H1 (cell line): ENCODE results near the gene CCDC92B. TPM values are rescaled to one million over a fixed set of nuclear protein-coding genes. Genes with fewer than 3 reads are reported as not detected.
"Not testable (repeated sequence)": the region's sequence is repeated elsewhere in the genome, so short reads cannot be mapped to it uniquely, and the experiment has no call there.

ENCODE experiments used
- CTCF ChIA-PET: fragments of 300-600 bp; sonication (Branson Sonifier 250); formaldehyde crosslinking; loops from one replicate; lab custom pipeline; 2021; ENCODE audit not compliant: partially characterized antibody; lab: Charles Lee
- POLR2A ChIA-PET: fragments of 300-600 bp; sonication (Branson Sonifier 250); formaldehyde crosslinking; loops from one replicate; lab custom pipeline; 2021; ENCODE audit warnings: inconsistent platforms; ENCODE audit not compliant: partially characterized antibody; lab: Charles Lee
- DNase-seq, 2 experiments: peaks; one replicate each; pipeline versions ENCODE4 v3.0.0 to v3.0.0-alpha.2; 2010 to 2022; ENCODE audit warnings: low spot score in 2 of 2, low read depth in 1 of 2, mixed read lengths in 1 of 2
- FAIRE-seq: peaks from 2 replicates; lab custom pipeline; 2011; peaks lifted over from hg19 to GRCh38; lab: Jason Lieb, UNC
- H2AFZ ChIP-seq: 2 replicates; pipeline ENCODE4 v1.8.1; 2012; ENCODE audit warnings: low read length, inconsistent platforms
- H2AK5ac ChIP-seq: 2 replicates; pipeline ENCODE4 v1.6.1; 2013; ENCODE audit warnings: low read depth, low read length
- H2BK120ac ChIP-seq: replicated peaks from 2 replicates; pipeline ENCODE3; 2013; ENCODE audit warnings: low read depth, low read length, inconsistent platforms
- H2BK12ac ChIP-seq: 2 replicates; pipeline ENCODE4 v1.6.1; 2013; ENCODE audit warnings: low read depth, low read length
- H2BK15ac ChIP-seq: 2 replicates; pipeline ENCODE4 v1.6.1; 2013; ENCODE audit warnings: low read length
- H2BK20ac ChIP-seq: 2 replicates; pipeline ENCODE4 v1.6.1; 2013; ENCODE audit warnings: low read length
- H2BK5ac ChIP-seq: 2 replicates; pipeline ENCODE4 v1.6.1; 2013; ENCODE audit warnings: low read depth, low read length
- H3K14ac ChIP-seq: 2 replicates; pipeline ENCODE4 v1.6.1; 2013; ENCODE audit warnings: inconsistent platforms; ENCODE audit not compliant: insufficient read length
- H3K18ac ChIP-seq: 2 replicates; pipeline ENCODE4 v1.6.1; 2013; ENCODE audit warnings: low read length; ENCODE audit errors: extremely low read depth
- H3K23ac ChIP-seq: 2 replicates; pipeline ENCODE4 v1.6.1; 2013; ENCODE audit warnings: inconsistent platforms; ENCODE audit not compliant: insufficient read length
- H3K23me2 ChIP-seq: 2 replicates; pipeline ENCODE4 v1.6.1; 2013; ENCODE audit warnings: low read depth, low read length
- H3K27ac ChIP-seq: 2 replicates; pipeline ENCODE4 v1.6.1; 2011; ENCODE audit warnings: low read depth, low read length, inconsistent platforms
- H3K27me3 ChIP-seq, 4 experiments: replicated peaks in 1 of 4; 1 replicate in 1 of 4; 2 replicates in 3 of 4; pipeline versions ENCODE4 v1.6.1 to v1.8.1; 2011 to 2013; ENCODE audit warnings: low read length in 3 of 4, mild to moderate bottlenecking in 3 of 4, inconsistent platforms in 2 of 4, mixed read lengths in 2 of 4, moderate library complexity in 1 of 4; ENCODE audit not compliant: control insufficient read depth in 3 of 4, insufficient read depth in 3 of 4; ENCODE audit errors: extremely low read depth in 1 of 4
- H3K36me3 ChIP-seq, 4 experiments: 2 replicates each; pipeline versions ENCODE4 v1.6.1 to v1.8.1; 2011 to 2013; ENCODE audit warnings: mild to moderate bottlenecking in 4 of 4, low read length in 3 of 4, moderate library complexity in 2 of 4, control low read depth in 1 of 4, inconsistent platforms in 1 of 4; ENCODE audit not compliant: insufficient read depth in 4 of 4, control insufficient read depth in 2 of 4
- H3K4ac ChIP-seq: replicated peaks from 2 replicates; pipeline ENCODE3; 2013; ENCODE audit warnings: low read length, low read depth, mixed read lengths, inconsistent platforms; ENCODE audit not compliant: insufficient read length
- H3K4me1 ChIP-seq, 4 experiments: replicated peaks in 1 of 4; 1 replicate in 1 of 4; 2 replicates in 3 of 4; pipeline versions ENCODE4 v1.6.1 to v1.8.1; 2011 to 2013; ENCODE audit warnings: low read length in 3 of 4, inconsistent platforms in 2 of 4, mixed read lengths in 1 of 4; ENCODE audit not compliant: insufficient read depth in 4 of 4, control insufficient read depth in 3 of 4
- H3K4me2 ChIP-seq, 2 experiments: 2 replicates each; pipeline versions ENCODE4 v1.6.1 to v1.8.1; 2011 to 2013; ENCODE audit warnings: low read depth in 2 of 2, low read length in 2 of 2, control low read depth in 1 of 2, inconsistent platforms in 1 of 2, mild to moderate bottlenecking in 1 of 2; ENCODE audit not compliant: insufficient read depth in 1 of 2
- H3K4me3 ChIP-seq, 4 experiments: fragments of 200-600, 300-600 bp in 1 of 4; sonication (generic), shearing (Covaris generic), sonication (Bioruptor Twin) in 1 of 4; 2 replicates each; pipeline versions ENCODE4 v1.5.1 to v1.8.1; 2011 to 2016; ENCODE audit warnings: low read length in 4 of 4, low read depth in 3 of 4, control low read depth in 2 of 4, inconsistent platforms in 2 of 4, mild to moderate bottlenecking in 2 of 4, mixed read lengths in 1 of 4, moderate library complexity in 1 of 4; ENCODE audit not compliant: insufficient read depth in 2 of 4; ENCODE audit errors: extremely low read depth in 1 of 4
- H3K56ac ChIP-seq: replicated peaks from 2 replicates; pipeline ENCODE3; 2013; ENCODE audit warnings: low read depth, mild to moderate bottlenecking, mixed read lengths, low read length, inconsistent platforms; ENCODE audit not compliant: insufficient read length
- H3K79me1 ChIP-seq: 2 replicates; pipeline ENCODE4 v1.6.1; 2013; ENCODE audit warnings: low read depth, low read length, control low read depth
- H3K79me2 ChIP-seq, 2 experiments: 2 replicates each; pipeline versions ENCODE4 v1.6.1 to v1.8.1; 2012 to 2013; ENCODE audit warnings: low read length in 2 of 2, mild to moderate bottlenecking in 2 of 2, inconsistent platforms in 1 of 2; ENCODE audit not compliant: insufficient read depth in 2 of 2, control insufficient read depth in 1 of 2
- H3K9ac ChIP-seq, 4 experiments: replicated peaks in 1 of 4; 1 replicate in 1 of 4; 2 replicates in 3 of 4; pipeline versions ENCODE4 v1.6.1 to v1.8.1; 2011 to 2013; ENCODE audit warnings: low read depth in 3 of 4, low read length in 3 of 4, control low read depth in 2 of 4, mild to moderate bottlenecking in 2 of 4, moderate library complexity in 2 of 4, inconsistent platforms in 1 of 4; ENCODE audit errors: extremely low read depth in 1 of 4
- H3K9me3 ChIP-seq, 2 experiments: 2 replicates each; pipeline versions ENCODE4 v1.6.1 to v1.8.1; 2012 to 2013; ENCODE audit warnings: mild to moderate bottlenecking in 2 of 2, moderate library complexity in 2 of 2, control low read depth in 1 of 2, inconsistent platforms in 1 of 2, low read depth in 1 of 2, low read length in 1 of 2, mixed read lengths in 1 of 2; ENCODE audit not compliant: insufficient read depth in 2 of 2
- H4K20me1 ChIP-seq, 2 experiments: replicated peaks in 1 of 2; 2 replicates each; pipeline versions ENCODE3 to v1.8.1; 2011 to 2013; ENCODE audit warnings: inconsistent platforms in 2 of 2, low read length in 2 of 2, mild to moderate bottlenecking in 1 of 2; ENCODE audit not compliant: insufficient read depth in 2 of 2, control insufficient read depth in 1 of 2
- H4K5ac ChIP-seq: 2 replicates; pipeline ENCODE4 v1.6.1; 2013; ENCODE audit warnings: low read length, low read depth, mixed read lengths, inconsistent platforms; ENCODE audit not compliant: insufficient read length
- H4K8ac ChIP-seq: 2 replicates; pipeline ENCODE4 v1.8.0; 2013; ENCODE audit warnings: mild to moderate bottlenecking, moderate library complexity, low read length, inconsistent platforms; ENCODE audit not compliant: insufficient read depth; ENCODE audit errors: extremely low read depth
- H4K91ac ChIP-seq: replicated peaks from 2 replicates; pipeline ENCODE3; 2013; ENCODE audit warnings: low read length, mixed read lengths, inconsistent platforms; ENCODE audit not compliant: insufficient read length
- CREB1 ChIP-seq: IDR thresholded peaks from 2 replicates; pipeline ENCODE4 v1.6.1; 2012; ENCODE audit warnings: inconsistent platforms
- WGBS, 2 experiments: shearing (Covaris generic) in 1 of 2; methylation state at CpG; one replicate each; pipeline versions ENCODE4 v1.1.6 to v1.1.7; 2013 to 2015; ENCODE audit warnings: low lambda C conversion rate in 2 of 2, mixed read lengths in 2 of 2, inconsistent platforms in 1 of 2, low coverage in 1 of 2, missing lambda C conversion rate in 1 of 2; ENCODE audit not compliant: insufficient replicate concordance in 2 of 2, insufficient coverage in 1 of 2, insufficient read length in 1 of 2; ENCODE audit errors: extremely low coverage in 1 of 2, missing lambda C conversion rate in 1 of 2; 5-methylcytosine and 5-hydroxymethylcytosine counted together
- polyA plus RNA-seq, 7 experiments: library from polyadenylated mRNA; depleted of rRNA in 3 of 7; stranded (reverse) in 5 of 7; unstranded in 2 of 7; fragments of >200 nt in 5 of 7; fragments of 200-250 nt in 2 of 7; gene quantifications; 1 replicate in 5 of 7; 2 replicates in 1 of 7; 4 replicates in 1 of 7; pipeline versions ENCODE4 v1.2.1 to v1.2.3, GENCODE V29; 2011 to 2013; ENCODE audit warnings: missing spikeins in 2 of 7, mixed read lengths in 2 of 7
- total RNA-seq: library from RNA; stranded (reverse); fragmentation: NEBNext Ultra II Directional; extraction: Animal tissue kit (Norgen Biotek cat#: 25700); gene quantifications from 2 replicates; pipeline ENCODE4 v1.2.1, GENCODE V29; 2021
- TF ChIP-seq, protein P1 (sequence below), 3 experiments: IDR thresholded peaks; 1 replicate in 2 of 3; 2 replicates in 1 of 3; pipeline versions ENCODE4 v1.5.1 to v1.6.1; 2011; ENCODE audit warnings: low read length in 3 of 3, mild to moderate bottlenecking in 3 of 3, inconsistent platforms in 2 of 3, low read depth in 1 of 3, moderate library complexity in 1 of 3; ENCODE audit not compliant: insufficient read depth in 1 of 3; ENCODE audit errors: control extremely low read depth in 1 of 3

The CCDC92B gene
- total and polyA plus RNA-seq, 2 of the 8 experiments (the other 6 are each of a cell fraction or from before 2014, with no cell fraction given): 5.5 to 12.1 TPM

DNA sequence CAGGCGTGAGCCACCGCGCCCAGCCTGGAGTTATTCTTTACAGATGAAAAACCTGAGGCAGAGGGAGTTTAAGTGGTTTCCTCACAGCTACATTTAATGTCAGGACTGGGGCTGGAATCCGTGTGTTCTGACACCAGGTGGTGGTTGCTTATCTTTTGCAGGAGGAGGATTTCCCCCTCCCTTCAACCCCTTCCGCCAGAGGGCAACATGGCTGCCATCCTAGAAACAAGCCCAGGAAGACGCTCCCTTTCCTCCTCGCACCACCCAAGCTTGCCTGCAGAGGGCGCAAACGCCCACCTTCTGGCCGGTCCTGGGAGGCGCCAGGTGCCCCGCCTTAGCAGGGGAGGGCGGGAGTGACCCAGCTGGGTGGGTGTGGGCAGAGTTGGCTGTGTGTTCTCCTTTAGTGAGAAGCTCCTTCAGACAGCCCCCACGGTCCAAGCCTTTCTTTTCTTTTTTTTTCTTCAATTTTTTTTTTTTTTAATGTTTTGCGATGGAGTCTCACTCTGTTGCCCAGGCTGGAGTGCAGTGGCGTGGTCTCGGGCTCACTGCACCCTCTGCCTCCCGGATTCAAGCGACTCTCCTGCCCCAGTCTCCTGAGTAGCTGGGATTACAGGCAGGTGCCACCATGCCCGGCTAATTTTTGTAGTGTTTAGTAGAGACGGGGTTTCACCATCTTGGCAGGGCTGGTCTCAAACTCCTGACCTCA, 36.9 kb upstream of the CCDC92B start (continued):
- TF ChIP-seq, protein P1, sequence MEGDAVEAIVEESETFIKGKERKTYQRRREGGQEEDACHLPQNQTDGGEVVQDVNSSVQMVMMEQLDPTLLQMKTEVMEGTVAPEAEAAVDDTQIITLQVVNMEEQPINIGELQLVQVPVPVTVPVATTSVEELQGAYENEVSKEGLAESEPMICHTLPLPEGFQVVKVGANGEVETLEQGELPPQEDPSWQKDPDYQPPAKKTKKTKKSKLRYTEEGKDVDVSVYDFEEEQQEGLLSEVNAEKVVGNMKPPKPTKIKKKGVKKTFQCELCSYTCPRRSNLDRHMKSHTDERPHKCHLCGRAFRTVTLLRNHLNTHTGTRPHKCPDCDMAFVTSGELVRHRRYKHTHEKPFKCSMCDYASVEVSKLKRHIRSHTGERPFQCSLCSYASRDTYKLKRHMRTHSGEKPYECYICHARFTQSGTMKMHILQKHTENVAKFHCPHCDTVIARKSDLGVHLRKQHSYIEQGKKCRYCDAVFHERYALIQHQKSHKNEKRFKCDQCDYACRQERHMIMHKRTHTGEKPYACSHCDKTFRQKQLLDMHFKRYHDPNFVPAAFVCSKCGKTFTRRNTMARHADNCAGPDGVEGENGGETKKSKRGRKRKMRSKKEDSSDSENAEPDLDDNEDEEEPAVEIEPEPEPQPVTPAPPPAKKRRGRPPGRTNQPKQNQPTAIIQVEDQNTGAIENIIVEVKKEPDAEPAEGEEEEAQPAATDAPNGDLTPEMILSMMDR (IDR thresholded peaks at IDR 0.05; ENCODE audit: control extremely low read depth in 1 of 3, insufficient read depth in 1 of 3, low read depth in 1 of 3, low read length in 3 of 3): peak; percentile 93 to 99 (median 98)
- TF ChIP-seq CREB1: 0 out of 2 replicates have a peak, but pooled peaks have one; percentile 19

DNA sequence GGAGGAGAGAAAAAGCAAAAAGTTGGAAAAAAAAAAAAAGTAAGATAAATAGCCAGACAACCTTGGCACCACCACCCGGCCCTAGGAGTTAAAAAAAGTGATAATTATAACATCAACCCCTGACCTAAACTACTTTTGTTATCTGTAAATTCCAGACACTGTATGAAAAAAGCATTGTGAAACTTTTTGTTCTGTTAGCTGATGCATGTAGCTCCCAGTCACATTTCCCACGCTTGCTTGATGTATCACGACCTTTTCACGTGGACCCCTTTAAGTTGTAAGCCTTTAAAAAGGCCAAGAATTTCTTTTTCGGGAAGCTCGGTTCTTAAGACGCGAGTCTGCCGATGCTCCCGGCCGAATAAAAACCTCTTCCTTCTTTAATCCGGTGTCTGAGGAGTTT, 35.9 kb upstream of the CCDC92B start:
- DNase-seq, H4K91ac ChIP-seq, H2BK20ac ChIP-seq, H2BK120ac ChIP-seq, POLR2A ChIA-PET, FAIRE-seq, H3K56ac ChIP-seq, H3K4me1 ChIP-seq, H3K4me2 ChIP-seq, H2AFZ ChIP-seq, H2BK15ac ChIP-seq, H3K9ac ChIP-seq, H3K36me3 ChIP-seq, H3K4ac ChIP-seq, H3K23ac ChIP-seq, H2AK5ac ChIP-seq, H3K9me3 ChIP-seq, H3K79me2 ChIP-seq, H2BK5ac ChIP-seq, H3K14ac ChIP-seq, H2BK12ac ChIP-seq, H3K27me3 ChIP-seq, H3K27ac ChIP-seq, H4K20me1 ChIP-seq, H3K4me3 ChIP-seq, H3K23me2 ChIP-seq, H3K18ac ChIP-seq, H4K5ac ChIP-seq, H4K8ac ChIP-seq, H3K79me1 ChIP-seq: not testable (repeated sequence)
- CTCF ChIA-PET: interaction anchor here (0.7 to 3.5 kb wide), 24 partner anchors 8 to 897 kb away, joined by 3 to 17 read pairs (median 4); partner anchors contain the start of gene RAP1GAP2
- 89% methylated on average over 12 of the region's 12 CpGs; no CpG with 5 or more reads in 1 of the 2 experiments for WGBS, 2 experiments
